Endothelial cell of umbilical vein (primary cell): ENCODE measurements around the gene PHLPP1. TPM values are rescaled to one million over a fixed set of nuclear protein-coding genes. Genes with fewer than 3 reads are reported as not detected.

ENCODE experiments used
- BruUV-seq: library from RNA; stranded (reverse); fragments of 400-500 nt; replicated peaks from 2 replicates; lab custom pipeline; 2021; lab: Mats Ljungman, UMichigan
- CTCF ChIA-PET: fragments of 300-600, 350-600 bp; sonication (Branson Sonifier 250); formaldehyde crosslinking; loops from one replicate; lab custom pipeline; 2021; ENCODE audit warnings: antibody characterized with exemption, inconsistent platforms; lab: Charles Lee
- POLR2A ChIA-PET: fragments of 300-600, 350-600 bp; sonication (Branson Sonifier 250); formaldehyde crosslinking; loops from one replicate; lab custom pipeline; 2021; ENCODE audit warnings: antibody characterized with exemption, inconsistent platforms; lab: Charles Lee
- DNase-seq: peaks from one replicate; pipeline ENCODE4 v3.0.0-alpha.2; 2011; ENCODE audit warnings: low read depth, low spot score
- FAIRE-seq: peaks from 2 replicates; lab custom pipeline; 2011; peaks lifted over from hg19 to GRCh38; lab: Jason Lieb, UNC
- H2AFZ ChIP-seq: 2 replicates; pipeline ENCODE4 v1.6.0; 2012; ENCODE audit warnings: low read depth, low read length, control low read depth, inconsistent platforms
- H3K27ac ChIP-seq: 2 replicates; pipeline ENCODE4 v1.5.1; 2011; ENCODE audit warnings: low read depth, mild to moderate bottlenecking, control low read depth, low read length, moderate library complexity; ENCODE audit not compliant: insufficient read depth
- H3K27me3 ChIP-seq, 2 experiments: 2 replicates each; pipeline versions ENCODE4 v1.6.0 to v1.6.1; 2011; ENCODE audit warnings: low read length in 2 of 2, mixed read lengths in 1 of 2; ENCODE audit not compliant: control insufficient read depth in 2 of 2, insufficient read depth in 2 of 2
- H3K36me3 ChIP-seq, 2 experiments: 2 replicates in 1 of 2; 3 replicates in 1 of 2; pipeline ENCODE4 v1.5.1; 2011; ENCODE audit warnings: low read length in 2 of 2, mild to moderate bottlenecking in 1 of 2, moderate library complexity in 1 of 2; ENCODE audit not compliant: control insufficient read depth in 2 of 2, insufficient read depth in 2 of 2; ENCODE audit errors: extremely low read depth in 1 of 2
- H3K4me1 ChIP-seq: 3 replicates; pipeline ENCODE4 v1.5.1; 2011; ENCODE audit warnings: mild to moderate bottlenecking, low read length; ENCODE audit not compliant: control insufficient read depth, insufficient read depth; ENCODE audit errors: extremely low read depth
- H3K4me2 ChIP-seq: 2 replicates; pipeline ENCODE4 v1.6.1; 2011; ENCODE audit warnings: low read length, control low read depth, mixed read lengths; ENCODE audit not compliant: insufficient read depth
- H3K4me3 ChIP-seq, 3 experiments: fragments of 200-600 bp in 1 of 3; sonication (generic), shearing (Covaris generic) in 1 of 3; replicated peaks in 1 of 3; 2 replicates each; pipeline ENCODE4 v1.5.1; 2011 to 2016; ENCODE audit warnings: control low read depth in 3 of 3, low read length in 3 of 3, mild to moderate bottlenecking in 2 of 3, inconsistent platforms in 1 of 3, low read depth in 1 of 3, moderate library complexity in 1 of 3; ENCODE audit not compliant: insufficient read depth in 1 of 3
- H3K79me2 ChIP-seq: 2 replicates; pipeline ENCODE4 v1.6.0; 2012; ENCODE audit warnings: low read length, inconsistent platforms; ENCODE audit not compliant: control insufficient read depth, insufficient read depth
- H3K9ac ChIP-seq: replicated peaks from 2 replicates; pipeline ENCODE3; 2011; ENCODE audit warnings: low read length, control low read depth; ENCODE audit not compliant: insufficient read depth; ENCODE audit errors: extremely low read depth
- H3K9me1 ChIP-seq: replicated peaks from 3 replicates; pipeline ENCODE4 v1.6.0; 2011; ENCODE audit warnings: mild to moderate bottlenecking, low read length; ENCODE audit not compliant: control insufficient read depth, insufficient read depth; ENCODE audit errors: extremely low read depth
- H3K9me3 ChIP-seq: replicated peaks from 2 replicates; pipeline ENCODE4 v1.5.1; 2012; ENCODE audit warnings: low read length, inconsistent platforms; ENCODE audit not compliant: control insufficient read depth, insufficient read depth
- H4K20me1 ChIP-seq: replicated peaks from 2 replicates; pipeline ENCODE3; 2011; ENCODE audit warnings: mild to moderate bottlenecking, low read length; ENCODE audit not compliant: control insufficient read depth, insufficient read depth; ENCODE audit errors: extremely low read depth
- CTCF ChIP-seq, 2 donors: IDR thresholded peaks; 1 replicate in 1 of 2; 2 replicates in 1 of 2; pipeline ENCODE4 v1.5.1; 2011; ENCODE audit warnings: low read length in 2 of 2, mild to moderate bottlenecking in 2 of 2, moderate library complexity in 2 of 2, control low read depth in 1 of 2, inconsistent platforms in 1 of 2, low read depth in 1 of 2; ENCODE audit not compliant: insufficient read depth in 1 of 2; ENCODE audit errors: extremely low read depth in 1 of 2
- EZH2 ChIP-seq: IDR thresholded peaks from 2 replicates; pipeline ENCODE4 v1.6.1; 2012; ENCODE audit warnings: borderline replicate concordance, low read depth, mild to moderate bottlenecking, moderate library complexity, low read length, inconsistent platforms; ENCODE audit not compliant: severe bottlenecking
- FOS ChIP-seq: IDR thresholded peaks from 2 replicates; pipeline ENCODE4 v1.6.1; 2011; ENCODE audit warnings: mild to moderate bottlenecking, low read length, moderate library complexity, borderline replicate concordance; ENCODE audit not compliant: insufficient read depth
- GATA2 ChIP-seq: IDR thresholded peaks from 2 replicates; pipeline ENCODE4 v1.7.0; 2011; ENCODE audit warnings: low read depth, mild to moderate bottlenecking, moderate library complexity, mixed read lengths, low read length; ENCODE audit not compliant: insufficient read length, insufficient read depth
- JUN ChIP-seq: IDR thresholded peaks from 2 replicates; pipeline ENCODE4 v1.6.1; 2011; ENCODE audit warnings: borderline replicate concordance, low read depth; ENCODE audit not compliant: insufficient read length, insufficient read depth
- MAX ChIP-seq: IDR thresholded peaks from 2 replicates; pipeline ENCODE4 v1.6.1; 2011; ENCODE audit not compliant: insufficient read depth, insufficient read length
- MYC ChIP-seq: IDR thresholded peaks from one replicate; pipeline ENCODE4 v1.6.1; 2011; ENCODE audit warnings: mild to moderate bottlenecking, low read depth, low read length
- POLR2A ChIP-seq: IDR thresholded peaks from 2 replicates; pipeline ENCODE4 v1.6.1; 2012; ENCODE audit warnings: low read depth, mild to moderate bottlenecking, control low read depth, low read length
- POLR2AphosphoS5 ChIP-seq: IDR thresholded peaks from 2 replicates; pipeline ENCODE4 v1.6.1; 2012; ENCODE audit warnings: low read depth, mild to moderate bottlenecking, control low read depth, low read length, moderate library complexity; ENCODE audit not compliant: insufficient read depth
- dilution Hi-C: fragments of 300-500 bp; cut with MboI; formaldehyde crosslinking; loops from one replicate; pipeline ENCODE4 v1.15.0; 2019; ENCODE audit warnings: low sequenced_read_pairs; ENCODE audit not compliant: extremely low pct_ligation_motif_present
- intact Hi-C: fragments of 100-400 bp; cut with micrococcal nuclease; formaldehyde crosslinking; loops from one replicate; pipeline ENCODE4 v1.10.0; 2022
- polyA plus RNA-seq, 4 experiments: library from polyadenylated mRNA; depleted of rRNA in 3 of 4; stranded (reverse) in 3 of 4; unstranded in 1 of 4; fragments of >200 nt; gene quantifications; 2 replicates each; pipeline versions ENCODE4 v1.2.1 to v1.2.3, GENCODE V29; 2011 to 2012; ENCODE audit warnings: missing spikeins in 1 of 4
- total RNA-seq: library from RNA; stranded (reverse); gene quantifications from 2 replicates; pipeline ENCODE4 v1.2.3, GENCODE V29; 2021

PHLPP1 gene
- total and polyA plus RNA-seq, 2 donors (not counting 3 experiments of a cell fraction or from before 2014, with no cell fraction given): 4.0 to 10.8 TPM

- no TSS peak for BruUV-seq
- CTCF ChIA-PET: no interaction called here
- intact Hi-C loops: no loop called here
These were observed 272.5 kb downstream of the PHLPP1 start for GRCh38 chr18:62987859-62988258.

GRCh38 chr18:62988471-62988870 lies 273.1 kb downstream of the PHLPP1 start:
- Histone ChIP-seq H3K27me3 (peaks cover 2% of the 10 kb centered on the region in 2 experiments), H3K9me1 (no peaks in the 10 kb centered on the region), H4K20me1 (no peaks in the 10 kb centered on the region), H3K27ac (no peak overlapping the region), H3K4me2 (no peak overlapping the region), H3K4me1 (no peaks in the 10 kb centered on the region), H3K79me2 (no peaks in the 10 kb centered on the region), H3K9ac (no peak overlapping the region), H3K9me3 (no peaks in the 10 kb centered on the region), H3K4me3 (no peak overlapping the region), H2AFZ (no peak overlapping the region), H3K36me3 (no peaks in the 10 kb centered on the region)
- DNase-seq (no peak), FAIRE-seq (no peak)
- CTCF ChIA-PET: no interaction called here
- POLR2A ChIA-PET: no interaction called here
- dilution Hi-C loops (no loop called here), intact Hi-C loops (no loop called here)
- BruUV-seq: no TSS peak
- TF ChIP-seq GATA2 (no peak), MAX (no peak), FOS (no peak), EZH2 (no peak), JUN (no peak), CTCF (IDR thresholded peaks at IDR 0.05; ENCODE audit: extremely low read depth in 1 of 2, insufficient read depth in 1 of 2, low read depth in 1 of 2, low read length in 2 of 2) (no peak), MYC (no peak), POLR2AphosphoS5 (no peak), POLR2A (no peak)

More at GRCh38 chr18:62987859-62988258, 272.5 kb downstream of the PHLPP1 start:
- no peak overlapping the region for H3K4me2 ChIP-seq
- POLR2A ChIA-PET: no interaction called here
- no peak for DNase-seq
- no peak overlapping the region for H3K27ac ChIP-seq
- no peaks in the 10 kb centered on the region for H3K4me1 ChIP-seq
- H3K79me2 ChIP-seq: no peaks in the 10 kb centered on the region
- H3K9me3 ChIP-seq: no peaks in the 10 kb centered on the region
- dilution Hi-C loops: no loop called here
- no peak for TF ChIP-seq JUN
- TF ChIP-seq POLR2A: no peak
- TF ChIP-seq MAX: no peak
- TF ChIP-seq MYC: no peak
- no peaks in the 10 kb centered on the region for H3K36me3 ChIP-seq
- no peak overlapping the region for H3K9ac ChIP-seq
- no peaks in the 10 kb centered on the region for H3K9me1 ChIP-seq
- H3K4me3 ChIP-seq: no peak overlapping the region
- peaks cover 0 to 2% of the 10 kb centered on the region in 2 experiments for H3K27me3 ChIP-seq
- no peak overlapping the region for H2AFZ ChIP-seq
- FAIRE-seq: no peak
- no peaks in the 10 kb centered on the region for H4K20me1 ChIP-seq
